GM23338 (cell line): ENCODE data around the gene BCAS1. TPM values are rescaled to one million over a fixed set of nuclear protein-coding genes. Genes with fewer than 3 reads are reported as not detected.

Source experiments
- CREB1 ChIP-seq: fragments of 250-450 bp; sonication (Bioruptor Pico); IDR thresholded peaks from 2 replicates; pipeline ENCODE4 v1.5.0; 2020; ENCODE audit warnings: low read depth, mild to moderate bottlenecking, moderate library complexity
- ETS1 ChIP-seq: IDR thresholded peaks from 2 replicates; pipeline ENCODE4 v1.6.1; 2016; ENCODE audit warnings: antibody characterized with exemption
- NANOG ChIP-seq: IDR thresholded peaks from 2 replicates; pipeline ENCODE4 v1.6.1; 2016; ENCODE audit warnings: antibody characterized with exemption, borderline replicate concordance
- POLR2AphosphoS5 ChIP-seq: IDR thresholded peaks from 2 replicates; pipeline ENCODE4 v1.6.1; 2016; ENCODE audit warnings: antibody characterized with exemption, low read depth
- REST ChIP-seq: IDR thresholded peaks from one replicate; pipeline ENCODE4 v1.6.1; 2018; ENCODE audit warnings: antibody characterized with exemption; ENCODE audit not compliant: unreplicated experiment
- STAT1 ChIP-seq: IDR thresholded peaks from one replicate; pipeline ENCODE4 v1.6.1; 2016; ENCODE audit warnings: antibody characterized with exemption; ENCODE audit not compliant: unreplicated experiment
- ZNF114 ChIP-seq: fragments of 250-450 bp; sonication (Bioruptor Pico); IDR thresholded peaks from 2 replicates; pipeline ENCODE4 v1.5.0; 2020; ENCODE audit warnings: mild to moderate bottlenecking, moderate library complexity
- ZNF331 ChIP-seq: fragments of 250-450 bp; sonication (Bioruptor Pico); IDR thresholded peaks from 2 replicates; pipeline ENCODE4 v1.5.0; 2020; ENCODE audit warnings: low read depth, mild to moderate bottlenecking, moderate library complexity
- ZNF462 ChIP-seq: fragments of 250-450 bp; sonication (Bioruptor Pico); IDR thresholded peaks from 2 replicates; pipeline ENCODE4 v1.5.0; 2020; ENCODE audit warnings: mild to moderate bottlenecking, moderate library complexity
- polyA plus RNA-seq: library from polyadenylated mRNA; unstranded; fragments of >200 nt; fragmentation: Nextera tagmentation; extraction: Ambion mirVana; gene quantifications from 2 replicates; pipeline ENCODE4 v1.2.1, GENCODE V29; 2016
- total RNA-seq: library from RNA; depleted of rRNA; stranded (reverse); fragments of >200 nt; shearing (Covaris generic); gene quantifications from 2 replicates; pipeline ENCODE4 v1.2.3, GENCODE V29; 2014

Gene BCAS1
- total and polyA plus RNA-seq, 2 experiments from 2014 or later = 0.17 to 0.19 TPM

GRCh38 chr20:53922901-53923314 is 147.5 kb downstream of the BCAS1 start (continued):
- TF ChIP-seq ZNF462 (CRISPR knock-in tag) (no peak), ZNF114 (CRISPR knock-in tag) (no peak), NANOG (no peak), ZNF331 (CRISPR knock-in tag) (no peak), STAT1 (no peak), REST (no peak), CREB1 (CRISPR knock-in tag) (no peak), POLR2AphosphoS5 (no peak), ETS1 (no peak)
